ENCODE data around the gene CEMP1.

CEMP1 gene

DNA sequence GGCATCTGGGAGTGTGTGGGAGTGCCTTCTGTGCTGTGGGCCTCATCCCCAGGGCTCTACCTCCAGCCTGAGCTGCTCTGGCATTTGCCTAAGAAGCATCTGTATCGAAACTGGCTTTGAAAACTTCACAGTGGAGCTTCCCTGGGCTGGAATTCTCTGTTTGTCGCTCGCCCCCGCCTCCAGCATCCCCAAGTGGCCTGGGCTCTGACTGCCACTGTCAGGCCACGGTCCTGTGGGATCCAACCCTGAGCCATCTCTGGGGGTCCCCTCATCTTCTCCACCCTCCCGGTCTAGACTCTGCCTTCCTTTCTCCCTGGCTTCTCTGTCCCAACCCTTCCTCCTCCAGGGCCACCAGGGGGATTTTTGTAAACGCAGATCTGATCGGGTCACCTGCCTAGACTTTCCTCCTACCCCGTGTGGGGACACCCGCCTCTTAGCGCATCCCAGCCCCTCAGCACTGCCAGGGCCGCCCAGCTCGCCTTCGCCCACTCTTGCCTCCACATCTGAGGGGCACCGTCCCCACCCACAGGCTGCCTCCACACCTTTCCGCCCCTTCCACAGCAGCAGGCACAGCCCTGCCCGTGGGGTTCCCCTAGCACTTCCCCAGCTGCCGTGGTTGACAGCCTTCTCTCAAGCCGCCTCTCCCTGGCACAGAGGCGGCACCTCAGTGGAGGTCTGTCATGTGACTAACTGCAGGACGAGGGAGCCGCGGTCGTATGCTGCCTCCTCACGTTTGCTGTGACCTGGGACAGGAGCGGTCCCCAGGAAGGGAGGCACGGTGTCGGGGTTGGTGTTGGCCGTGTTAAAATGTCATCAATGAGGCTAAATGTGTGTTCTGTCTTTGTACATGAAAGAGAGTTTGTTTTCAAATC lies 44.3 kb downstream of the CEMP1 start:
- peak in 2 of 3 experiments; percentile 69 to 79 for DNase-seq (ENCODE audit: low read depth in 3 of 3)

DNA sequence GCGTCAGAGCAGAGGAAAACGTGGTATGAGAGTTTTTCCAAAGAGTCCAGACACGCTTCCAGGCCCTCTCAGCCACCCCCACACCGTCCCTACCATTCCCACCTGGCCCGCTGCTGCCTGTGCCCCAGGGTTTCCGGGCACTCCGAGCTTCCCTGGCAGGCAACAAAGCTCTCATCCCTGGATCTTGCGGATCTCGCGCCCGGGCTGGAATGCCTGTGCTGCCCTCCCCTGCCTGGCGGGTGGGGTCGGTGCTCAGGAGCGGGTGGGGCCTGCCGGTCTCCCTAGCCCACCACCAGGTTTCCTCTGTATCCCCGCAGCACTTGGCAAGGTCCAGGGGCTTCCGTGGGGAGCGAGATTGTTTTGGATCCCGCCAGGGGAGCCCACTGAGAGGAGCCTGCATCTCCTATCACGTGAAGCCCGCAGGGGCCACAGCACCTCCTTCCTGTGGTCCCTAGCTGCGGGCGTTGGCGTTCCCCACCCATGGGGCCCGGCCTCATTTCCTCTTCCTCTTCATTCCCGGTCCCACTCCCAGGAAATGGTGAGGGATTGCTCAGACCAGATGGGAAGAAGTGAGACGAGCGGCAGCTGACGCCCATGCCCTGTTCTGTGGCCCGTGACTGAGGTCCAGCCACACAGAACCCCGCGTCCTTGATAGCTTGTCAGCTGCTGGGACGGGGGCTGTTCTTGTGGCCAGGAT lies 45.2 kb downstream of the CEMP1 start:
- no peak for DNase-seq (ENCODE audit: low read depth in 3 of 3)

DNA sequence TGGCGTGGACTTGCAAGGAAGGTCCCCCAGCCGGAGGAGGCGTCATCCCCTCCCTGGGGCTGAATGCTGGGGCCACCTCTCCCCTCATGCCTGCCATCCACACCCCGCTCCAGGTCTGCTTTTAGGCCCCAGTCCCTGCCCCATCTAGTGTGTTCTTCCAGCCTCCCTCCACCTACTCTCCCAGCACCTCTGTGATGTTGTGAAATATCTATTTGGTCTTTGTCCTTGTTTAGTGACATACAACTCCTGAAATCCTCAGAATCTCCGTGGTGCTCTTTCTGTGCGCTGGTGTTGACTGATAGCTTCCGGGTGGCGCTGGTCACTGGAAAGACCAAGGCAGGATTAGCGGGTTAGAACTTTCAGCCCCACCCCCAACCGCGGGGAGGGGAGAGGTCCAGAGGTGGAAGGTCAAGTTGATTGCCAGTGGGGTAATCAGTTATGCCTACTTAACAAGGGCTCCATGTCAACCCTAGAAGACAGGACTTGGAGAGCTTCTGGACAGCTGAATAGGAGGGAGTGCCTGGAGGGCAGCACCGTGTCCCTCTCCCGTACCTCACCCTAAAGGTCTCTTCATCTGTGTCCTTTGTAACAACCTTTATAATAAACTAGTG lies 46.2 kb downstream of the CEMP1 start:
- no peak for DNase-seq (ENCODE audit: low read depth in 3 of 3)

- DNase-seq (ENCODE audit: low read depth in 3 of 3): no peak
These were observed 47.0 kb downstream of the CEMP1 start for GRCh38 chr16:2483939-2484897.

GRCh38 chr16:2482708-2483534 lies 48.3 kb downstream of the CEMP1 start:
- no peak for DNase-seq (ENCODE audit: low read depth in 3 of 3)

DNA sequence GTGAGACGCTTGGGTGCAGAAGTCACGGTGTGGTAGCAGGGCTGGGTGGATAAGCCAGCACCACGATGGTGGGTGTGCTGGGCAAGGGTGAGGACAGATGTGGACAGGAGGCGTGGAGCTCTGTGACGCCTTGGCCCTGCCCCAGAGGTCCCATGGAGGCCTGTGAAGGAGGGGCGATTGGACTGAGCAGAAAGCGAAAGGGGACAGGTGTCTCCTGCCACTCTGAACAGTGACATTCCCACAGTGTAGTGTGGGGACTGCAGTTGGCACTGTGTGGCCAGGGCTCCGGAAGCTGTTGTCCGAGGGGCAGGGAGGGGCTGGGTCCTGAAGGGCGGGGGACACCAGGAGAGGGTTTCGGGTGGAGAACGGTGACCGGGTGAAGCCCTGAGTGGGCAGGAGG lies 49.0 kb downstream of the CEMP1 start:
- no peak for DNase-seq (ENCODE audit: low read depth in 3 of 3)

- DNase-seq (ENCODE audit: low read depth in 3 of 3): no peak
These were observed 49.5 kb downstream of the CEMP1 start for GRCh38 chr16:2481676-2482075.

- no peak for DNase-seq (ENCODE audit: low read depth in 3 of 3)
These were observed 50.3 kb downstream of the CEMP1 start for GRCh38 chr16:2480948-2481347.
